ENCODE results near the gene SMTNL1. TPM values are rescaled to one million over a fixed set of nuclear protein-coding genes. Genes with fewer than 3 reads are reported as not detected.

The SMTNL1 gene
- polyA plus RNA-seq (2014; cell fraction: cytosol; rRNA removed): 0.12 and 0.16 TPM in 2 replicates
- polyA plus RNA-seq (2014; cell fraction: nucleus; rRNA removed): 0.50 and 0.64 TPM in 2 replicates

GRCh38 chr11:57536947-57537619, at the start of gene SMTNL1:
Gene SMTNL1, plus strand, starts transcription at chr11:57537595. Its CDS starts 5,048 bp downstream, at chr11:57542643.
- DNase-seq (ENCODE audit: low spot score): no peak

DNA sequence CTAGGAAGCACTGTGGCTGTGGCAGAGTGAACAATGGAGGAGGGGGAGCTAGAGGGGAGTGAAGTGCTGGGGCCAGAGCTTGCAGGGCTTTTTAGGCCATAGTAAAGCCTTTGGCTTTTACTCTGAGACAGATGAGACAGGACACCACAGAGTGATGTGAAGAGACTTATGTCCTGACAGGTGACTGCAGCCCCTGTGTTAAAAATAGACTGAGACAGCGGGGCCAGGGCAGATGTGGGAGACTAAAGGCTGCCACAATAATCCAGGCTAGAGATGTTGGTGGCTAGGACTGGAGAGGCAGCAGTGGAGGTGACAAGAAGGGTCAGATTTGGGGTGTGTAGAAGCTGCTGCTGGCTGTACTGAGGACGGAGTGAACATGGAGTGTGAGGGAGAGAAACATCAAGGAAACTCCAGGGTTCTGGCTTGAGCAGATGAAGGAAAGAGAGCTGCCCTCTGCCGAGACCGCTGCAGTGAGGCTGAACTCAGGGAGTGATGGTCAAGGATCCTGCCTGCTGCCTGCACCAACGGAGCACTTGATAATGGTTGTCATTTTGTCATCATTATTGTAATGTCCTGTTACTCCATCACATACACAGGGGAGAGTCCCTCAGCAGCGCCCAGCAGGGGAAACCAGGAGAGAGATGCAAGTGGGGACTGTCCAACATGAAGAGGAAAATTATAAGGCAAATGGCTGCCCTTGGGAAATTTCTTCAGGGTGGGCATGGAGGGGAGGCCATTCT, 49.3 kb upstream of the SMTNL1 start:
- no peak for DNase-seq (ENCODE audit: low spot score)

- DNase-seq (ENCODE audit: low spot score): no peak
Measured at GRCh38 chr11:57490456-57491248, 46.7 kb upstream of the SMTNL1 start.

DNA sequence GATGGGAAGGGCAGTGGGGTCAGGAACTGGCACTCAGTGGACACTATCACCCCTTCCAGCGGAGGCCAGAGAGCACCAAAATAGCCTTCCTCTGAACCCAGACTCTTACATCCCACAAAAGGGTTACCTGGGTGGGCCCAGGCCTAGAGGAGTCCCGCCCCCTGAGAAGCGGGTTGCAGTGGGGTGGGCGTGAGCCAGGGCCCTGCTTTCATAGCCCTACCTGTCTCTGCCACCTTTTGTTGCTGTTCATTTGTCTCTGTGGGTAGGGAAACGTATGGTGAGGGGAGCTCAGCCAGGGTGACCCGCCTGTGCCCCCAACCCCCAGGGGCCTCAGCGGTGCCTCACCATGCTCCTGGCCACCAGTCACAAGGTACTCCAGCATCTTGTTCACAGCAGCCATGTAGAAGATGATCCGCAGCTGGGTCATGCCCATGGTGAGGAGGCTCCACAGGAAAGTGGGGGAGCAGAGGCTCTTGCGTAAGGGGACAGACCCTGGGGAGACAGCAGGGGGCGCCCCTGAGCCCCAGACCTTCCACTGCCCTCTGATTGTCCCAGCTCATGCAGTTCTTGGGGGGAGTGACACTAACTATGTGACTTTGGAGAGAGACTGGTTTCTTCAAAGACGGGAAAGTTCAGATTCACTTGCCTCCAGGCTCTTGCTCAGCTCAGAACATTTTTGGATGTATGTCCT, 45.9 kb upstream of the SMTNL1 start:
- peak; percentile 43 for DNase-seq (ENCODE audit: low spot score)

GRCh38 chr11:57493507-57494503, 43.6 kb upstream of the SMTNL1 start:
- DNase-seq (ENCODE audit: low spot score): peak; percentile 67

DNA sequence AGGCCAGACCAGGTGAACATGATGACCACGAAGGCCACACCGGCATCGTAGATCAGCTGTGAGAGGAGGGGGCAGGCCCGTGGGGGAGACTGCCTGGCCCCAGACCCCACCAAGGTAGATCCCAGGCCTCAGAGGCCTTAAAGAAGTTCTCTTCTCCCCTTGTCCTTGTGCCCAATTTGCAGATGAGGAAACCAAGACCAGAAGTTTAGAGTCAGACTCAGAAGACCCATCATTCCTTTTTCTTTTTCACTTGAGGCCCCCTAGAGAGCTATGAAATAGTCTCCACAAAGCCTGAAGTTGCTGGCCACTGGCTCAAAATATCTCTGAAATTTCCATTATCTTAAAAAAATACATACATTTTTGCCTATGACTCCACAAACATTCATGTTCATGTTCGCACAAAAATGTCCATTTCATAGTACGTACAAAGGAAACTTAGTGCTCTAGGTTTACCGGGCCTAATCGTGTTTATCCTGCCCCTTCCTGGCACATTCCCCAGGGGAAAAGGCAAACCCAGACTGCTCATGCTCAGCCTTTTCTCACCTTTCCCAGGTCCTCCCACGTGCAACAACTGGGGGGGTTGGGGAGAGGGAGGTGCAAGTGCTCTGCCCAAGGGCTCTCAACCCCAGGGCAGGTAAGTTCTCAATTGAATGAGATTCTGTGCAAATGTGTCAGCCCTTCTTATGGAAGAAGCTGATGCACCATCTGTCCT, 41.1 kb upstream of the SMTNL1 start:
- no peak for DNase-seq (ENCODE audit: low spot score)

DNA sequence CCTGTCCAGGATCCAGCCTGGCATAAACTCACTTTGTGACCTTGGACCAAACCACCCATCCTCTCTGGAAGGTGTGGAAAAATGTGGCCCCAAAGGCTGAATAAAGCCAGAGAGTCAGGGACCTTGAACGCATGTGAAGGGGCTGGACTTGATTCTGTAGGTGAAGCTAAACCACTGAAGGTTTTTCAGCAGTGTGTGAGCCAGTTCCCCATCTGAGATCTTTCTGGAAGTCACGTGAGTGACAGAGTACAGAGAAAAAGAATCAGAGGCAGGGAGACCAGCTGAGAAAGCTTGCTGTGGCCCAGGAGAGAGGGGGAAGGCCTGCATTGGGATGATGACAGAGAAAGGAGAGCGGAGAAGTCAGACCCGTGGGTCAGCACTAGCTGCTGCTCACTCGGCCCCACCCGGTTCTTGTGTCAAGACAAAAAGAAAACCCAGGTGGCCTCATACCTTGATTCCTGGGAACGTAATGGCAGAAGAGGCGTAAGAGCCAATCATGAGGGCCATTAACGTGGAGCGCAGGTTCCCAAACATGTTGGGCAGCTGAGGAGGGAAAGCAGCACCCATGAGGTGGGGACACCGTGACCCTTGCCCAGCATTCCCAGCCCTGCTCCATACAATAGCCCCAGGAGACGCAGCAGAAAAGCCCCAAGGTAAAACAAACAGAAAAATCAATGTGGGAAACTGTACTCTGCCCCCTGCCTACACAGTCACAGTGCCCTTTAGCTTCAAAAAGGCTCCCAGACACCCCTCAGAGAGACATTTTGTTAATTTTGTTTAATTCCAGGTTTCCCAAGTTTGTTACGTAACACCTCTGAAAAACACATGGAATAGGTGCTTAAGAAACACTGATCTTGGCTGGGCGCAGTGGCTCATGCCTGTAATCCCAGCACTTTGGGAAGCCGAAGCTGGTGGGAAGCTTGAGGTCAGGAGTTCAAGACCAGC, 39.8 kb upstream of the SMTNL1 start:
- DNase-seq (ENCODE audit: low spot score): no peak

DNA sequence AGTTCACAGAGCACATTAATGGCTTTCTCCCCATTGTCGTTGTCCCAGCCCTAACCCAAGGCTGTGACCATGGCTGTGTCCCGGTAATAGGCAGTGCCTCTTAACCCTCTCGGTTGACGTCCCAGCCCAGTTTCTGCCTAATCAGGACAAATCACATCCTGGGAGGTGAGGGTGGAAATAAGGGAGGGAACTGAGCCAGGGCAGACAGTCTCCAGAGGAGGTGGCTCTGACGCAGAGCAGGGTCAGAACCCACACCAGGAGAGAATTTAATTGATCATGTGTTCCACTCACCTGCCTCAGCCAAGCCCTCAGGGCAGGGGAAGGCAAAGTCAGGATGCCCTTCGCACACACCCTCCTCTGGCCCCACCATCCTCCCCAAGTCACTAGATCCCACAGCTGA, 38.9 kb upstream of the SMTNL1 start:
- DNase-seq (ENCODE audit: low spot score): no peak

DNA sequence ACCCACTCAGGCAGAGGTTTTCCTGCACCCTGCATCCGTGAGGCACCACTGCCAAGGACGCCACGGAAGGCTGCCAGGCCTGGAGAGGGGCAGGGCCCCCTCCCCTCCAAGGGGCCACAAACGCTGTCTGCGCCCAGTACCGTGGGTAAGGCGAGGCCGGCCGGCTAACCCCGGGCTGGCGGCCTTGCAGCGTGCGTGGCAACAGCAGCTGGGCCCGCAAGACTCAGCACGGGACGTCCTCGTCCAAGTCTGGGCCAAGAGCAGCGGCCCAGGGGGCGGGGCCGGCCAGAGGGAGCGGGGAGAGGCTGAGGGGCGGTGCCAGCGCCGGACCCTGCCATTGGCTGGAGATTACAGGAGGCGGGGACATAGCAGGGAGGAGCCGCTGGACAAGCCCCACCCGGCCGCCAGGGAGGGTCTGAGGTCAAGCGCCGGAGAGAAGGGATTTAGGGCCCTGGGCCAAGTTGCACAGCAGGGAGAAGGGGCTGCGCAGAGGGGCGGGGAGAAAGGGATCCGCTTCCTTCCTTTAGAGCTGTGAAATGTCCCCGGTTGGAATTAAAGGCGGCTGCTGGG, 37.9 kb upstream of the SMTNL1 start:
- DNase-seq (ENCODE audit: low spot score): peak; percentile 92

- DNase-seq (ENCODE audit: low spot score): no peak
Measured at GRCh38 chr11:57499983-57500461, 37.4 kb upstream of the SMTNL1 start.

DNA sequence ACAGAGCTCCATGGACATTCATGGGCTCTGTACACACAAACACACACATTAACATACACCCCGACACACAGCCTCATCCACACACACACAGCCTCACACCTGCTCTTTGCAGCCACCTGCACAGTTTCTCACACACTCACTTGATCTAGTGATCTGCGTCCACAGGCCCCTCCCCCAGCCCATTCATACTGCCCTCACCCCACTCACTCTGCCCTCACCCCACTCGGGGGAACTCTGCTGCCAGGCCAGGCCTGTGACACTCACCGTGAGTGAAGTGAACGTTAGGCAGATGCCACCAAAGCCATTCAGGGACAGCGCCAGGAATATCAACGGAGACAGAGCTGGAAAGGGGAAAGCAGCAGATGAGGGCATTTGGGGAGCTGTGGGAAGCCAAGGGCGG, 36.9 kb upstream of the SMTNL1 start:
- DNase-seq (ENCODE audit: low spot score): no peak

DNA sequence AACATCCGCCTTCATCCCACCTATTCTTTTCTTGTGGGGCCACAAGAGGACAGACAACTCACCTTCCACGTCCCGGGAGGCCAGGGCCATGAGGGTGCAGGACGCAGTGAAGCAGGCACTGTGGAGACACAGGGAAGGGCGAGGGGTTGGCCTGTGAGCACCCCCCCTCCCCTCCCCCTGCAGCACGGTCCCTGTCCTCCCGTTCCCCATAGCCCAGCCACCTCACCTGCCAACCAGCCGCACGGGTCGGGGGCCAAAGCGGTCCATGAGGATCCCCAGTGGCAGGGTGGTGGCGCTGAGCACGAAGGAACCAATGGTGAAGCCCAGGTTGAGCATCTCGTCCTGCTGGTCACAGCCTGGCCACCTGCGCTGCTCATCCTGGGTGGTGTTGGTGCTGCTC, 36.5 kb upstream of the SMTNL1 start:
- DNase-seq (ENCODE audit: low spot score): no peak

DNA sequence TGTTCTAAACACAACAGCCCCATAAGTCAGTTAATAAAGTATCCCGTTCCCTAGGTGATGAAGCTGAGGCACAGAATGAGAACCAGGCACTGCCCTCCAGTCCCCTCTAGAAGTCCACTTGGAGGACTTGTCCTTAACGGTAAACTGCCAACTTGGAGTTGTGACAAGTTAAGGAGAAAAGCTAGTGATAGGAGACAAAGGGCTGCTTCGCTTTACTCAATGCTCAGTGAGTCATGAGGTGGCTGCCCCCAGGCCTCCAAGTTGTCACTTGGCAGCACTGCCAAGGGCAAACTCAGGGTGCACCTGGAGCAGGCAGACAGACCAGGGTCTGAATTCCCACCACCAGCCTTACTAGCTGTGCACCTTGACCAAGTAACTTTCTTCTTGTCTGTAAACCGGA, 35.4 kb upstream of the SMTNL1 start:
- DNase-seq (ENCODE audit: low spot score): no peak

DNA sequence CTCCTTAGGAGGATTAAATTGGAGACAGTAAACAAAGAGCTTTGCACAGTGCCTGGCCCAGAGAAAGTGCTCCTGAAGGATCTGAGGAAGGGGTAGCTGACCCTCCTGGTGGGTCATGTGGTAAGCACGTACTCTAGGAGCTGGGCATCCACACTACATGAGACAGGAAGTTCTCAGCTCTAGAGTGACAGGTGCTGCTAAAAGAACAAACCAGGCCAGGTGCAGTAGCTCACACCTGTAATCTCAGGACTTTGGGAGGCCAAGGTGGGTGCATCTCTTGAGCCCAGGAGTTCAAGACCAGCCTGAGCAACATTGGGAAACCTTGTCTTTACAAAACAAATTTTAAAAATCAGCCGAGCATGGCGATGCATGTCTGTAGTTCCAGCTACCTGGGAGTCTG, 35.0 kb upstream of the SMTNL1 start:
- no peak for DNase-seq (ENCODE audit: low spot score)

GRCh38 chr11:57502870-57503269, 34.5 kb upstream of the SMTNL1 start:
- DNase-seq (ENCODE audit: low spot score): no peak

DNA sequence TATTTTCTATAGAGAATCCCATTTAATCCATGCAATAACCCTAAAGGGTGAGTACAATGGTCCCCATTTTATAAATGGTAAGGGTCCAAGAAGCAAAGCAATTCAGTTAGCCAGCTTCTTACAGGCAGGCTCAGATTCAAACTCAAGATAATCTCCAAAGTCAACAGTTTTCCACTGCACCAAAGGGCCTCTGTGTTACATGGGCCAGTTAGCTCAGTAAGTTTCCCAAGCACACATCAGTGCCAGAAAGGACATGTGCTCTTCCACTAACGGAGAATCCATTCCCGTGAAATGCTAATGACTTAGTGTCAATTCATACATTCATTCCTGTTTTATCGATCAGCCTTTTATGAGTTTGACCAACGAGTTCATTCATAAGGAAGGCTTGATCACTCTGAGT, 32.9 kb upstream of the SMTNL1 start:
- no peak for DNase-seq (ENCODE audit: low spot score)

DNA sequence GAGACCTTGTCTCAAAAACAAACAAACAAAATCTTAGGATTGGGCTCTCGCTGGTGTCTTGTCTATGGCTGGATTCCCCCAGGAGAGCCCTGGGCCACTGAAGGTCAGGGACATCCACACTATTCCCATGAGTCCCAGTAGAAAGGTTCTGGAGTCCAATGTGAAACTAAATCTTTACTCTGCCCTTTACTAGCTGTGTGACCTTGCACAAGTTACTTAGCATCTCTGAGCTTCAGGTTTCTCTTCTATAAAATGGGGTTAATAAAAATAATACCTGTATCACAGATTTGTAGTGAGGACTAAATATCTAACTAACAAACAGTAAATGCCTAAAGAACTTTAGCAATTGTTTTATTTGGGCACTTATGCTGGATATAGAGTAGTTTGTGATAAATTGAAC, 30.9 kb upstream of the SMTNL1 start:
- DNase-seq (ENCODE audit: low spot score): no peak

Data from SK-N-DZ (cell line).